Astrocyte of the cerebellum (primary cell): ENCODE measurements around the gene ALDH1A2.
A peak's percentile ranks its signal among the peaks of the same experiment; 100 is the strongest.

Source experiments
- DNase-seq: peaks from one replicate; pipeline ENCODE4 v3.0.0-alpha.2; 2011; ENCODE audit warnings: low read depth
- H3K4me3 ChIP-seq: 2 replicates; pipeline ENCODE4 v1.5.1; 2011; ENCODE audit warnings: mild to moderate bottlenecking, low read depth, low read length, moderate library complexity
- in situ Hi-C: cut with HindIII; loops from 2 replicates; pipeline ENCODE4 v1.10.0; 2017; ENCODE audit warnings: low sequenced_read_pairs
- TF ChIP-seq, protein P1 (sequence below): IDR thresholded peaks from 2 replicates; pipeline ENCODE4 v1.5.1; 2012; ENCODE audit warnings: low read length, low read depth, moderate library complexity, mild to moderate bottlenecking; ENCODE audit errors: missing control alignments

ALDH1A2 gene

DNA sequence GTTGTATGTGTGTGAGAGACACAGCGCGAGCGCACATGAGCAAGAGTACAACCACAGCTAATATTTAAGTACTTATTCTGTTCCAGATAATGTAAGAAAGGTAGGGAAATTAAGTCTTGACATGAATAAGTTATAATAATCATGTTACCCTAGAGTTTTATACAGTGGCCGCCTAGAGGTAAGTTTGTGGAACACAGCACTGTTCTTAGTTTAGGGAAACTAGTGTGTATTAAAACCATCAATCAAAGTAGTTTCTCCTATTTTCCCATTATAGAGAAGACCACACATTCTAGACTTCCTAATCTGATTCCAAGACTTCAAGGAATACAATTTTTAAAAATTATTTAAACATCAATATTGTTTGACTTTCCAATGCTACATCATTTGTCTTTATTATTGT, 9.5 kb downstream of the ALDH1A2 start:
- TF ChIP-seq, protein P1, sequence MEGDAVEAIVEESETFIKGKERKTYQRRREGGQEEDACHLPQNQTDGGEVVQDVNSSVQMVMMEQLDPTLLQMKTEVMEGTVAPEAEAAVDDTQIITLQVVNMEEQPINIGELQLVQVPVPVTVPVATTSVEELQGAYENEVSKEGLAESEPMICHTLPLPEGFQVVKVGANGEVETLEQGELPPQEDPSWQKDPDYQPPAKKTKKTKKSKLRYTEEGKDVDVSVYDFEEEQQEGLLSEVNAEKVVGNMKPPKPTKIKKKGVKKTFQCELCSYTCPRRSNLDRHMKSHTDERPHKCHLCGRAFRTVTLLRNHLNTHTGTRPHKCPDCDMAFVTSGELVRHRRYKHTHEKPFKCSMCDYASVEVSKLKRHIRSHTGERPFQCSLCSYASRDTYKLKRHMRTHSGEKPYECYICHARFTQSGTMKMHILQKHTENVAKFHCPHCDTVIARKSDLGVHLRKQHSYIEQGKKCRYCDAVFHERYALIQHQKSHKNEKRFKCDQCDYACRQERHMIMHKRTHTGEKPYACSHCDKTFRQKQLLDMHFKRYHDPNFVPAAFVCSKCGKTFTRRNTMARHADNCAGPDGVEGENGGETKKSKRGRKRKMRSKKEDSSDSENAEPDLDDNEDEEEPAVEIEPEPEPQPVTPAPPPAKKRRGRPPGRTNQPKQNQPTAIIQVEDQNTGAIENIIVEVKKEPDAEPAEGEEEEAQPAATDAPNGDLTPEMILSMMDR = peak; percentile 7
- no peak overlapping the region for H3K4me3 ChIP-seq
- in situ Hi-C loops = no loop called here
- no peak for DNase-seq

DNA sequence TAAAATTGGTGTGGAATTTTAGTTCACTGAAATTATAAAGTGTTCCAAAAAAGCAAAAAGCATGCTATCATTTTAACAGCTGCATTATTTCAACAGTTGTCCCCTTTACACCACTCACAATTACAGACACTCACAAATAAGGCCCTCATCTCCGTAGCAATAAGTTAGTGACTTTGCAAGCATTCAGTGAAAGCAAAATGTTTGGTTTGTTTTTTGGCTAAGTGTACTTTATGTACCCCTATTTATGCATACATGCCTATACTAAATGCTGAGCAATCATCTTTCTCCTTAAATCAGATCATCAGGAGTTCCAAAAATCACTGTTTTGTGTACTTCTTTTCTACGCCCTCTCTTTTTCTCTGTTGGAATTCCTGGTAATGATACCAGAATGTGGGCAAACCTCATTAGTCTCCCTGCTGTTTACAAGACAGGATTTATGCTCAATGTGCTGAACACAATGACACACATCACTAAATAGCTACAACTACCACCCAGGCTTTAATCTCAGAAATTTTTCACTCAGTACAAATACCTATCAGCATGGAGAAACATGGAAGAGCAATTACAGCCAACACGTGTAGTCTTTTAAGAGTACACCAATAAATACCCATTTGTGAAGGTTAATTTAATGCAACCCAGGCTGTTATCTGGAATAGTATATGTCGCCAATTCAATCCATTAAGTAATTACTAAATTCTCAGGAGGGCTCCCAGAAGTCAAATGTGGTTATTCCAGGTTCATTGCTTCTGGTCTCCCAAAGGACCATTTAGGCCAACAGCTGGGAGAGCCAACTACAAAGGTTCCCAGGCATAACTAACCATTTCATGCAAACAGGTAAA, 12.0 kb downstream of the ALDH1A2 start:
- in situ Hi-C loops = no loop called here
- no peak overlapping the region for H3K4me3 ChIP-seq
- TF ChIP-seq, protein P1 = no peak
- DNase-seq = no peak

DNA sequence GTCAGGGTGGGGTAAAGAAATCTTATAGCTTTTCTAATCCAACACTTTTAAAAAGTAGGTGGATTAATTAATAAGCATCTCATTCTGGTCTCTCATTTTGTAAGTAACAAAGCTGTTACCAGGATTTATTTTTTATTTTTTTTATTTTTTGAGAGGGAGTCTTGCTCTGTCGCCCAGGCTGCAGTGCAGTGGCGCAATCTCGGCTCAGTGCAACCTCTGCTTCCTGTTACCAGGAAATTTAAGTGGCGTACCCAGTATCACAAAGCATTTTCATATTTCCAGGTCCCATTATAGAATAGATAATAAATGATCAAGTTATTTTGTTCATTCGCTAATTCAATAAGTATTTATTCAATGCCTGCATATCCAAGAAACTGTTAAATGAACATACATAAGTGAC, 13.2 kb downstream of the ALDH1A2 start:
- no peak overlapping the region for H3K4me3 ChIP-seq
- in situ Hi-C loops = no loop called here
- no peak for DNase-seq
- TF ChIP-seq, protein P1 = no peak

DNA sequence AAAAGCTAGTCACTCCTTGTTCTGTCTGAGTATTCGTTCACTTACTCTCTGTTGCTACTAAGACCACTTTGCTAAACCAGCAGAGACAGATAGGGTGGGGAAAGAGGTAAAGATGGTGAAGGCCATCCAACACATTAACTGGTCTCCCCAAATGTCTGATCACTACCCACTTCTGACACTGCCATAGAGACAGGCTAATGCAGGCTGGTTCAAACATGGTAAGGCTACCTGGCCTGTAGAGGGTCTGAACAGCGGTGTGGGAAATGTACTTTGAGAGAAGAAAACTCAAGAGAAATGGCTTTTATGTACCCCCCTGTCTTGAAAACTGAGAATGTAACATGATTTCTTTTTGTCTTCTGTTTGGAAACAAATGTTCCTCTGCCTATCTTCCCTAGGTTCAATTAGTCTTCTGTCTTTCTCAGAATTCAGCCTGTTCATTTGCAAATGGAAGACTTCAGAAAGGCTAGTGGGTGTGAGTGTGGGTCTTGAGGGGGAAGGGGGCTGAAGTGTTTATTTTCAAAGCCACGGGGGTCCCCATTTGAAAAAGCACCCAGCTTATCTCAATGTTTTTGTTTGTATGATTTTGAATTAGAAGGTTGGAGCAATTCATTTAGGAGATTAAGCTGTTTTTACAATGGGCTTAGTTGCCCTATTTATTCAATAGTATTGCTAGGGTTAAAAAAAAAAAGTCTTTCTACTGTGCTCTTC, 15.8 kb downstream of the ALDH1A2 start:
- H3K4me3 ChIP-seq = no peak overlapping the region
- no peak for DNase-seq
- in situ Hi-C loops = no loop called here
- TF ChIP-seq, protein P1 = no peak

DNA sequence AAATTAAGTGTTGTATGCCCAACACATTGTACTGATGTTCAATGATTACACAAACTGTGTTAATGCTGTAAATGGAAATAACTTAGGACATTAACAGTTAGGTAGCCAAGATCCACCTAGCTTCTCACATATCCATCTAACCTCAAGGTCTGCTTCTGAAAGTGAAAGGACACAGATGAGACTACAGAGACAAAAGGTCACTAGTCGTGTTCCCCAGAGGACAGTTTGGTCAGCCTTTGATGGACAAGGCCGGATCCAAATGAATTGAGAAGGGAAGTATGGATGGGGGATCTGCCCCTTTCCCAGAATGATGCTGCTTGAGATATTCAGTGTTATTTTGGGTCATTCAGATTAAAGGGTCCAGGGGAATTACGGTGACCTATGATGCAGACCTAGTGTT, 17.2 kb downstream of the ALDH1A2 start:
- in situ Hi-C loops = no loop called here
- DNase-seq = no peak
- H3K4me3 ChIP-seq = no peak overlapping the region
- TF ChIP-seq, protein P1 = no peak

DNA sequence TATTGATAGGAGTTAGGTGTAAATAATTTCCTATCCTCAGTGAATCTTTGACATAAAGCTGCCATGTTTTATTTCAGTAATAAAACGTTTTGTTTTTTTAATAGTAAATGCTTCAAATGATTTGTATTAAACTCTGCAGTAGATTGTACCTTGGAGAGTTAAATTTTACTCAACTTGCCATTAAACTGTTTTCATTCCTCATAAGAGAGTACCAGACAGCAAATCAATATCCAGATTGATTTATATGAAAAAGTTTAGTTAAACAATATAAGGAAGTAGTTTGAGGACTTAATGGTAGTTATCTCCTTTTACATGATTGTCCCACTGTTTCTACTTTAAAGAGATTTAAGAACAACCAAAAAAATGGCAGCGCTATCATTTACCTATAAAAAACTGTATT, 18.4 kb downstream of the ALDH1A2 start:
- no peak overlapping the region for H3K4me3 ChIP-seq
- in situ Hi-C loops = no loop called here
- no peak for DNase-seq
- TF ChIP-seq, protein P1 = no peak
